Natural killer cell (primary cell): Measurements from ENCODE around the gene ABHD12B. TPM values are rescaled to one million over a fixed set of nuclear protein-coding genes. Genes with fewer than 3 reads are reported as not detected.

ENCODE experiments used
- ATAC-seq, 3 donors: fragments of 150-1000 bp in 2 of 3; fragments of 200-7000 bp in 1 of 3; cut with Tn5 transposase; 1 replicate in 1 of 3; 2 replicates in 2 of 3; pipeline ENCODE4 v1.10.0; 2021; ENCODE audit warnings: mild to moderate bottlenecking in 2 of 3, moderate library complexity in 2 of 3
- DNase-seq, 2 donors: peaks; one replicate each; pipeline versions ENCODE4 v3.0.0 to v3.0.0-alpha.2; 2013 to 2021; ENCODE audit warnings: mixed read lengths in 1 of 2
- H3K27ac ChIP-seq: one replicate; pipeline ENCODE4 v1.5.1; 2013; ENCODE audit warnings: mild to moderate bottlenecking, low read length
- H3K27me3 ChIP-seq: one replicate; pipeline ENCODE4 v1.6.1; 2013; ENCODE audit warnings: low read length; ENCODE audit not compliant: control insufficient read depth, insufficient read depth
- H3K36me3 ChIP-seq: one replicate; pipeline ENCODE4 v1.6.1; 2013; ENCODE audit warnings: low read length; ENCODE audit not compliant: control insufficient read depth, insufficient read depth
- H3K4me1 ChIP-seq: one replicate; pipeline ENCODE4 v1.6.1; 2013; ENCODE audit warnings: low read length; ENCODE audit not compliant: control insufficient read depth, insufficient read depth
- H3K4me3 ChIP-seq: one replicate; pipeline ENCODE4 v1.5.1; 2013; ENCODE audit warnings: low read length
- H3K9me3 ChIP-seq: one replicate; pipeline ENCODE4 v1.6.1; 2013; ENCODE audit warnings: low read length; ENCODE audit not compliant: control insufficient read depth, insufficient read depth
- H3K27ac Mint-ChIP-seq, 2 donors: one replicate each; pipeline ENCODE4 v1.8.0; 2022; ENCODE audit warnings: mild to moderate bottlenecking in 2 of 2, mixed read lengths in 2 of 2, moderate library complexity in 1 of 2
- H3K27me3 Mint-ChIP-seq, 2 donors: one replicate each; pipeline ENCODE4 v1.8.0; 2022; ENCODE audit warnings: low read depth in 2 of 2, mixed read lengths in 2 of 2
- H3K36me3 Mint-ChIP-seq: one replicate; pipeline ENCODE4 v1.8.0; 2022; ENCODE audit warnings: mixed read lengths
- H3K4me1 Mint-ChIP-seq, 2 donors: one replicate each; pipeline ENCODE4 v1.8.0; 2022; ENCODE audit warnings: mixed read lengths in 2 of 2
- H3K4me3 Mint-ChIP-seq: one replicate; pipeline ENCODE4 v1.8.0; 2022; ENCODE audit warnings: mild to moderate bottlenecking, moderate library complexity, mixed read lengths
- H3K9me3 Mint-ChIP-seq, 2 donors: one replicate each; pipeline ENCODE4 v1.8.0; 2022; ENCODE audit warnings: mixed read lengths in 2 of 2
- CTCF ChIP-seq: fragments of 200-600 bp; IDR thresholded peaks from one replicate; pipeline ENCODE4 v1.8.0; 2022; ENCODE audit warnings: antibody characterized with exemption
- WGBS: methylation state at CpG from one replicate; pipeline ENCODE4 v1.1.7; 2013; ENCODE audit warnings: missing lambda C conversion rate; ENCODE audit not compliant: insufficient coverage; 5-methylcytosine and 5-hydroxymethylcytosine counted together
- intact Hi-C: fragments of 100-400 bp; cut with micrococcal nuclease; formaldehyde crosslinking; loops from one replicate; pipeline ENCODE4 v1.14.2; 2022
- total RNA-seq, 4 donors: library from RNA; stranded (reverse); fragments of 120-200 nt in 1 of 4; gene quantifications; one replicate each; pipeline versions ENCODE4 v1.2.3 to v1.2.4, GENCODE V29; 2013 to 2022

The ABHD12B gene
- total RNA-seq, result not detected
- not detected for total RNA-seq (2013)

- Mint-ChIP-seq H3K9me3 (no peaks in the 10 kb centered on the region), H3K36me3 (no peaks in the 10 kb centered on the region), H3K27ac (no peak within 1 kb of the TSS), H3K4me1 (peaks cover 5 to 6% of the 10 kb centered on the region in 2 donors), H3K4me3 (no peak within 1 kb of the TSS), H3K27me3 (peaks cover 55 to 86% of the 10 kb centered on the region in 2 donors)
- no peak for TF ChIP-seq CTCF
- Histone ChIP-seq H3K4me3 (no peak within 1 kb of the TSS), H3K9me3 (no peaks in the 10 kb centered on the region), H3K27me3 (peaks cover 50% of the 10 kb centered on the region), H3K4me1 (peaks cover 12% of the 10 kb centered on the region), H3K36me3 (no peaks in the 10 kb centered on the region), H3K27ac (no peak within 1 kb of the TSS)
- 13% methylated on average over 62 of the region's 63 CpGs for WGBS
- peak in 2 of 3 donors; percentile 39 to 46 for ATAC-seq
- intact Hi-C loops, result no loop called here
- no peak for DNase-seq
Measured at GRCh38 chr14:50871914-50872732, at the start of gene ABHD12B. TSS of gene ABHD12B (plus strand) at chr14:50872053. CDS start at chr14:50872175, 122 bp downstream.

DNA sequence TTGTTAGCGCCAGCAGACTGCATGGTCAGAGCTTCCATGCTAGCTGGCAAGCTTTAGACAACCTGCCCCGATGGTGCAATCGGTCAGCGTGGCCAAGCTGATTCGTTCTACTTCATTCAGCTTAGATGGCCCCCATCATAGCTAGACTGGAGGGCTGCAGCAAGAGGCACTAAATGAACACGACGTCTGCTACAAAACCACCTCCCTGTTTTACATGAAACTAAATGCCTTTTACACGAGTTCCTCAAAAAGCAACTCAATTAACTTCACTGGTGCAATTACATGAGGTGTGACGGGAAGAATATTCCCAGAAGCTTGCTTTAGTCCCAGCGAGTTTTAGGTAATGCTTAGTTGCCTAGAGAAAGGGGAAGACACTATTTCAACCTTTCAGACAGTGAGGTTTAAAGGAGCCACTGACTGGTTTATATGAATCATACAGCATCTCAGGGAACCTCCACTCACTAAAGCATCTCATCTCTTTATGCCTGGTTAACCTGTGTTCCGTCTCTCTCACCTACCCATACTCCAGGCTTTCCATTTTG is 49.3 kb upstream of the ABHD12B start:
- Mint-ChIP-seq H3K9me3 (no peaks in the 10 kb centered on the region), H3K4me3 (peak overlapping the region; percentile 89), H3K36me3 (no peaks in the 10 kb centered on the region), H3K4me1 (peaks cover 64 to 74% of the 10 kb centered on the region in 2 donors), H3K27ac (peak overlapping the region; percentile 92 to 93), H3K27me3 (no peaks in the 10 kb centered on the region)
- WGBS, result 64% methylated on average over 11 of the region's 11 CpGs
- no peaks in the 10 kb centered on the region for H3K27me3 ChIP-seq
- no peak for TF ChIP-seq CTCF
- intact Hi-C loops, result no loop called here
- ATAC-seq, result peak in 1 of 3 donors; percentile 19
- no peak overlapping the region for H3K4me3 ChIP-seq
- H3K9me3 ChIP-seq, result no peaks in the 10 kb centered on the region
- peaks cover 36% of the 10 kb centered on the region for H3K4me1 ChIP-seq
- peak in 1 of 2 donors; percentile 28 for DNase-seq
- H3K27ac ChIP-seq, result peak overlapping the region; percentile 83
- H3K36me3 ChIP-seq, result peaks cover 4% of the 10 kb centered on the region

- intact Hi-C loops, result no loop called here
- Histone ChIP-seq H3K27me3 (no peaks in the 10 kb centered on the region), H3K4me3 (no peak overlapping the region), H3K36me3 (peaks cover 4% of the 10 kb centered on the region), H3K4me1 (peaks cover 36% of the 10 kb centered on the region), H3K27ac (peak overlapping the region; percentile 83), H3K9me3 (no peaks in the 10 kb centered on the region)
- 68% methylated on average over 10 of the region's 11 CpGs for whole genome bisulfite sequencing
- Mint-ChIP-seq H3K27me3 (no peaks in the 10 kb centered on the region), H3K36me3 (no peaks in the 10 kb centered on the region), H3K9me3 (no peaks in the 10 kb centered on the region), H3K4me1 (peaks cover 64 to 77% of the 10 kb centered on the region in 2 donors), H3K27ac (peak overlapping the region; percentile 92 to 93), H3K4me3 (peak overlapping the region; percentile 89)
- ATAC-seq (peak in 2 of 3 donors; percentile 1 to 10), DNase-seq (peak in 1 of 2 donors; percentile 26)
- TF ChIP-seq CTCF, result no peak
Measured at GRCh38 chr14:50823051-50823761, 48.6 kb upstream of the ABHD12B start.
